NK-92 treated with Interleukin-12 subunit alpha and Interleukin-12 subunit beta, amount 100 ng/mL, for 24 hours (cell line): Measurements from ENCODE around the gene CLRN3.

Experiments
- DNase-seq: peaks from one replicate; lab custom pipeline; 2025; lab: John Stamatoyannopoulos, UW

The CLRN3 gene

GRCh38 chr10:127899766-127900387, 7.1 kb upstream of the CLRN3 start:
- no peak for DNase-seq

- DNase-seq: no peak
Measured at GRCh38 chr10:127897177-127897576, 4.4 kb upstream of the CLRN3 start.

- no peak for DNase-seq
Measured at GRCh38 chr10:127896590-127896989, 3.8 kb upstream of the CLRN3 start.

- no peak for DNase-seq
Measured at GRCh38 chr10:127894146-127894545, 1.4 kb upstream of the CLRN3 start.

- no peak for DNase-seq
Measured at GRCh38 chr10:127890832-127891334, 1.9 kb downstream of the CLRN3 start.

GRCh38 chr10:127890216-127890615, 2.5 kb downstream of the CLRN3 start:
- DNase-seq: no peak

GRCh38 chr10:127889605-127890195, 3.0 kb downstream of the CLRN3 start:
- no peak for DNase-seq

GRCh38 chr10:127888521-127889312, 4.0 kb downstream of the CLRN3 start:
- DNase-seq: no peak

- no peak for DNase-seq
Measured at GRCh38 chr10:127887541-127888415, 5.0 kb downstream of the CLRN3 start.

GRCh38 chr10:127886371-127887051, 6.2 kb downstream of the CLRN3 start:
- DNase-seq: no peak

GRCh38 chr10:127884501-127884900, 8.2 kb downstream of the CLRN3 start:
- DNase-seq: no peak

- DNase-seq: no peak
Measured at GRCh38 chr10:127883516-127883915, 9.2 kb downstream of the CLRN3 start.

- DNase-seq: no peak
Measured at GRCh38 chr10:127882801-127883459, 9.8 kb downstream of the CLRN3 start.

GRCh38 chr10:127882391-127882790, 10.3 kb downstream of the CLRN3 start:
- DNase-seq: no peak

GRCh38 chr10:127881262-127881661, 11.5 kb downstream of the CLRN3 start:
- no peak for DNase-seq

- DNase-seq: no peak
Measured at GRCh38 chr10:127880557-127880956, 12.2 kb downstream of the CLRN3 start.

- DNase-seq: no peak
Measured at GRCh38 chr10:127878475-127879055, 14.2 kb downstream of the CLRN3 start.

- DNase-seq: no peak
Measured at GRCh38 chr10:127877699-127878098, 15.0 kb downstream of the CLRN3 start.

- DNase-seq: no peak
Measured at GRCh38 chr10:127877116-127877515, 15.6 kb downstream of the CLRN3 start.

GRCh38 chr10:127875916-127876315, 16.8 kb downstream of the CLRN3 start:
- DNase-seq: no peak

- no peak for DNase-seq
Measured at GRCh38 chr10:127875449-127875765, 17.3 kb downstream of the CLRN3 start.
